NCI-H510A treated with DMSO at 0.1 percent for 48 hours (cell line): ENCODE data around the gene MIA2.
A peak's percentile ranks its signal among the peaks of the same experiment; 100 is the strongest.
"Not testable (repeated sequence)": the region's sequence is repeated elsewhere in the genome, so short reads cannot be mapped to it uniquely, and the experiment has no call there.

Source experiments
- DNase-seq: peaks from one replicate; lab custom pipeline; 2025; lab: John Stamatoyannopoulos, UW

MIA2 gene

DNA sequence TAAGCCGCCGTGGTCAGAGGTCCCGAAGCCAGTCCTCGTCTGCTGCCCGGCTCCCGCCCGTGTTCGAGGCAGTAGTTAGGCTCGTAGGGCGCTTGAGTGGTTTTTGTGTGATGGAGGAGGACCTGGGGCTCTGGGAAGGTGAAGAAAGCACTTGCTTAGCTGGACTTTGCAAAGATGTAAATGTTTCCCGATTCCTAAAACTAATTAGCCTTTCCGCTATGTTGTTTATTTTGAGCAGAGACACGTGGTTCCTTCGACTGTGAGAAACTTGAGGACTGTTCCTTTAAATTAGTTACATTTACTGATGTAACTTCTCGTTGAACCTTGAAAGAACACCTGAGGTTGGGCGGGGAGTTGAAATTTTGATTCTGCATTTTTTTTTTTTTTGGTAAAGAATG, 33.9 kb downstream of the MIA2 start:
- peak; percentile 27 for DNase-seq

DNA sequence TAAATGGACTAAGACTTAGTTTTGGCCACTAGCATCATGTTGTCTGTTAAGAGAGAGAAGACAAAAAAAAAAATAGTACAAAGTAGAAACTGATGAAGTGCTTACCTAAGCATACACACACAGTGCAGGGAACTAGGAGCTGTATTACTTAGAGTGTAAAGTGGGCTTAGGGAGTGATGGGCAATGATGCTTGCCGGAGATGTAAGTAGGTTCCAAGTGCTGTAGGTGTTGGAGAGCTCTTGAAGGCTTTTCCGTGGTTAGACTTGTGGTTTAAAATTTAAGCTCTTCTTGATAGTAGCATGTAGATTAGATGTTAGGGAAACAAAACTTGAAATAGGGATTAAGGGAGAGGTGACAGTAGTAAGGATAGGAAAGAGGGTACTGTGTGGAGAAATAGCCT, 34.7 kb downstream of the MIA2 start:
- peak; percentile 62 for DNase-seq

DNA sequence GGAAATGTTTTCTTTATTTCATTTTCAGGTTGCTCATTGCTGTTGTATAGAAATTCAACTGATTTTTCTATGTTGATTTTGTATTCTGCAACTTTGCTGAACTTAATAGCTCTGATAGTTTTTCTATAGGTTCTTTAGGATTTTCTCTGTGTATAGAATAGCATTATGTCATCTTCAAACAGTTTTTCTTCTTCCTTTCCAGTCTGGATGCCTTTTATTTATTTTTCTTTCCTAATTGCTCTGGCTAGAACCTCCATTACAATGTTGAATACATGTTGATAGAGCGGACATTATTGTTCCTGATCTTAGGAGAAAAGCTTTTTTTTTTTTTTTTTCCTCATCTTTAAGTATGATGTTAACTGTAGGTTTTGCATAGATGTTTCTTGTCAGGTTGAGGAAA, 39.2 kb downstream of the MIA2 start:
- DNase-seq, result no peak

DNA sequence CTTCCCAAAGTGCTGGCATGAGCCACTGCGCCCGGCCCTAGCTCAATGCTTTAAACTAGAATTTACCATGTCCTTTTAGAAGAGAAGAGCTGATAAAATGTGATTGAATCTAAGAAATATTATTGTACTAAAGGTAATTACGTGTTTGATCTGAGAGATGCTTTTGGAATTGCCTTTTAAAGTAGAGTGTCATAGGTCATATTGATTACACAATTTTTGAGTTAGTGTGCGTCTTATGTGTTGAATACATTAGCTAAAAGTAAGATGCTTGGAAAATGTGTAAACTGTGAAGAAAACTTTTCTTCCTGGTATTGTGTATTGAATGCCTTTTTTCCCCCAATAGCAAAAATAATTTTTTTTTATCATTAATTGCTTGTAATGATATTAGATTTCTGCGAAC, 41.7 kb downstream of the MIA2 start:
- DNase-seq, result no peak

DNA sequence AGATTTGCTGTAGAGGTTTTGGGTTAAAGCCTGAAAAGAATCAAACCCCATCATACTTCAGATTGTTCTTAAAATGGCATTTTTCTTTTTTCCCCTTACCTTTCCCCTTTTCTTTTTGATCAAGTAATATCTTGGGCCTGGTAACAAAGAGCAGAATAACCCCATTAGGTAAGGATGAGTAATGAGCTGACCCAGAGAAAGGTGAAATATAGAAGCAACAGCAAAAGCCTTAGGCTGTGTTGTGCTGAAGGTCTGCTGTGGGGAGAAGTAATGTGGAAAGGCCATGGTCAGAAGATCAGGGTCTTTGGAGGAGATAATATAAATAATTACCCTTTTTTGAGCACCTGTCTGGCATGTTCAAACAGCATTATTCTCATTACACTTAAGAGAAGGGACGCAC, 42.3 kb downstream of the MIA2 start:
- DNase-seq, result no peak

DNA sequence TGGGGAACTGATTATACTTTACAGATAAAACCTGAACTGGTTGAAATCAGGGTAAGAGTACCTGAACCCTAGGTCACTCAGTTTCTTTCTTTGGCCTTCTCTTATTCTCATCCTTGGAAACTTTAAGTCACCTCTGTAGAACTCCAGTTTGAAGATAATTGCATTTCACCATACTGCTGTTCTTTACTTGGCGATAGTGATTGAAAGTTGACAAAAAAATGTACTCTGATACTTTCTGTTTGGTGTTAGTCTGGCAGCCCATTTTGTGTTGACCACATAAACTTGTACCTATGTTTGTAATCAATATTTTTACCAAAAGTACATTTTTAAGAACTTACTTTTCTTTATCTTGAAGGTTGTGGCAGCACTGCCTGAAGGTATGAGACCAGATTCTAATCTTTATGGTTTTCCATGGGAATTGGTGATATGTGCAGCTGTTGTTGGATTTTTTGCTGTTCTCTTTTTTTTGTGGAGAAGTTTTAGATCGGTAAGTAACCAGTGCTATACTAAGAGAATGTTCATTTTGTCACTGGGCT, 42.9 kb downstream of the MIA2 start:
- DNase-seq, result no peak

DNA sequence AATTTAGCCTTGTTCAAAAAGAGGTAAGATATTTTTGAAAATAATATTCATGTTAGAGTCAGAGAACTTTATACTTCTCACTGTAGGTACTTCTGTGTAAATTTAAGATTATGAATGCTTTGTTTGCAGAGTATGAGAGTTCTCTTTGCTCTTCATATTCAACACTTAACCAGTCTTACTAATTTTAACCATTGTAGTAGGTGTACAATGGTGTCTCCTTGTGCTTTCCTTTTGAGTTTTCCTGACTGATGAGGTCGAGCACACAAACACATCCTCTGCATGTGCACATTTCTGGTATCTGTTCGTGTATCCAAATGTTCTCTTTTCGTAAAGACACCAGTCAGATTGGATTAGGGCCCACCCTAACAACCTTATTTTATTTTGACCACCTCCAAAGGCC, 45.8 kb downstream of the MIA2 start:
- no peak for DNase-seq

DNA sequence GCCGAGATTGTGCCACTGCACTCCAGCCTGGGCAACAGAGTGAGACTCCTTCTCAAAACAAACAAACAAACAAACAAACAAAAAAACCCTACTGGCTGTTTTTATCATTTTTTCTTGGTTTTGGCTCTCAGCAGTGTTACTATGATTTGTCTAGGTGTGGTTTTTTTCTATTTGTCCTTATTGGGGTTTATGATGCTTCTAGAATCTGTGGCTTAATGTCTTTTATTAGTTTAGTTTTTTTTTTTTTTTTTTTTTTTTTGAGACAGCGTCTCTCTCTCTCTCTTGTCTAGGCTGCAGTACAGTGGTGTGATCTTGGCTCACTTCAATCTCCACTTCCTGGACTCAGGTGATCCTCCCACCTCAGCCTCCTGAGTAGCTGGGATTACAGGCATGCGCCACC, 47.0 kb downstream of the MIA2 start:
- not testable (repeated sequence) for DNase-seq

DNA sequence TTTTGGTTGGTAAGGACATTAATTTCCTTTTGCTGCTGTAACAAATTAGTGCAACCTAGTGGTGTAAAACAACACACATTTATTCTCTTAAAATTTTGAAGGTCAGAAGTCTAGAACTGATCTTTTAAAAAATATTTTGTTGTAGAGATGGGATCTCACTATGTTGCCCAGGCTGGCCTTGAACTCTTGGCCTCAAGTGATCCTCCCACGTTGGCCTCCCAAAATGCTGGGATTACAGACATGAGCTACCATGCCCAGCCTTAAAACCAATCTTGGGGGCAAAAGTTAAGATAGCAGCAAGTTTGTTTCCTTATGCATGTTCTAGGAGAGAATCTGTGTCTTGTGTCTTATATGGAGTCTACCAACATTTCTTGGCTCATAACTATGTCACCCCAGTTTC, 55.8 kb downstream of the MIA2 start:
- no peak for DNase-seq

DNA sequence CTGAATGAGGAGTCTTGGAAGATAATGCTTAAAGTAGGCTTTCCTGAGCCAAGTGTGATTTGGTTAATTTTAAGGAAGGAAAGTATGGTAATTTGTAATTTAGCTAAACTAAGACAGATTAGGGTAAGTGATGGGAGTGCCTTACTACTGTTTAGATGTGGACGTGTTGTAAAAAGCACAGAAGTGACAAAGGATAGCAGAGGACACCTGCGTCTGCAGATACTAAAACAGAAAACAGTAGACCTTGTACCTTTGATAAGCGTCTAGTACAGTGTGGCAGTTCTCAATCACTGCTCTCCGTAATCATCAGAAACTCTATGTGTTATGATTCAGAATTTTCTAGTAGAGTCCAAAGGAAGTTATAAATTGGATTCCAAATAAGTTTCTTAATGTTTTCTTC, 58.0 kb downstream of the MIA2 start:
- no peak for DNase-seq

DNA sequence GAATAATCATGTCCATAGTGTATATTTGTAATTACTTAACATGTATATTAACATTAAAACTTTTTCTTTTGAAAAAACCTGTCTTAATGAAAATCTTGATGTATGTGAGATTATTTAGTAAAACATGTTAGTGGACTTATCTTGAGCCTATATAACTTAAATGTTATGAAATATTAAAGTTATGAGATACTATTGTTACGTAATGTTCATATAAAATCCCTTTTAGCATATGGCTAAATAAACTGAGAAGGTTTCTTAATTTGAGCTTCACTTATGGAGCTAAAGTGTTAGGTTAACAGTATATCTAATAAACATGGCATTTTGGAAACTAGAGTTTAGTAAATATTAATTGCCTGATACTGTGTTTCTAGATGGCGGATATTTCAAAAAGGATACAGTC, 59.9 kb downstream of the MIA2 start:
- no peak for DNase-seq

DNA sequence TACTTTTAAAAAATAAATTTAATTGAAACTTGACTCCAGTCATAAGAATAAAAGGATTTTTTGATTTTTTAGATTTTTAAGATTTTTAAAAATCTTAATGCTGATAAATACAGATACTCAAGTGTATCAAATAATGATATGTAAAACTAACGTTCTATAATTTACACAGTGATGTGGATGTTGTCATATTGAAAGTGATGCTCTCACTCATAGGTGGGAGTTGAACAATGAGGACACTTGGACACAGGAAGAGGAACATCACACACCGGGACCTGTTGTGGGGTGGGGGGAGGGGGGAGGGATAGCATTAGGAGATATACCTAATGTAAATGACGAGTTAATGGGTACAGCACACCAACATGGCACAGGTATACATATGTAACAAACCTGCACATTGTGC, 66.7 kb downstream of the MIA2 start:
- DNase-seq, result not testable (repeated sequence)

DNA sequence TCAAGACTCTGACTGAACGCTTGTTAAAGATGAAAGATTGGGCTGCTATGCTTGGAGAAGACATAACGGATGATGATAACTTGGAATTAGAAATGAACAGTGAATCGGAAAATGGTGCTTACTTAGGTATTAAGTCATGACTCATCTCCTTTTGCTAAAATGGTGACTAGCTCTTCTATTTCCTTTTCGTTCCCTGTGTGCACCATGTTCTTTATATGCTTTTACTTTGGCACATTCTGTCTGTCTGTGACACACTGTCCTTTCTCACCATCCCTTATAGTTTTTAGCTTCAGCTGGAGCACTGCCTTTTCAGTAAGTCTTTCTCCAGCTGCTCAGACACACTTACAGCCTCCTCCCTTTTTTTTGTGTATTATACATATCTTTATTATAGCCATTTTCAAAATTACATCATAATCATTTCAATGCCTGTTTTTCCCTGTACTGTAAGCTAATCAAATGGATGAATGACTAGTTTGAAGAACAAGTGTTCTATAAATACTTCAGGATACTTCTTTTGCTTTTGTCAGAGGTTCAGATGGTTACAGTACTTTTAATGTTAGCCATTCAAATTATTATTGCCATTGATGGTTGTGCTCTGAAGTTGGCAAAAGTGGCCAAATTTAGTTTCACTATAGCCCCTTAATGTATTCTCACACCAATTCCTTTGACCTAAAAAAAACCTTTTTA, 68.6 kb downstream of the MIA2 start:
- DNase-seq, result no peak

DNA sequence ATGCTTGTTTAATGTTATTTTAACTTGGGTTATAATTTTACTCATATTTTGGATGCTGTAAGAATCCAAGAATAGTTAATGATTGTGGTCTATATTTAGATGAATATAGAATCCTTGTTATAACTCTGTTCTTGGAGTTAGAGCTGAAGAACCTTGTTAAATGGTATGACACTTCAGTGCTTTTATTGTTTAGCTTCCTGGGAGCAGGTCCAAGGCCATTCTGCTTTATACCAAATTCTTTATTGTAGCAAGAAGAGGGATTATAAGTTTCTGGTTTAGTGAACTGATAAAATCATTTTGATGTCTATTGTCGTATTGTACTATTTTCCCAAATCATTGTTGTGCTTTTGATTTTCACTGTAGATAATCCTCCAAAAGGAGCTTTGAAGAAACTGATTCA, 69.4 kb downstream of the MIA2 start:
- DNase-seq, result no peak

DNA sequence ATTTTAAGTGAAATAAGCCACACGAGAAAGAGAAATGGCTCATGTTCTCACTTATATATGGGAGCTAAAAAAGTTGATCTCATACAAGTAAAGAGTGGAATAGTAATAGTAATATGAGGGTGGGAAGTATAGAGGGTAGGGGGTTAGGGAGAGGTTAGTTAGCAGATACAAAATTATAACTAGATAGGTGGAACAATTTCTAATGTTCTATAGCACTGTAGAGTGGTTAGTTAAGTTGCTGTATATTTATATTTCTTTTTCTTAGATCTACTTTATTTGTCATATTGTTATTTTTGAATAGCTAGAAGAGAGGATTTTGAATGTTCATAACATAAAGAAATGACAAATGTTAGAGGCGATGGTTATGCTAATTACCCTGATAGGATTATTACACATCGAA, 74.1 kb downstream of the MIA2 start:
- DNase-seq, result no peak

DNA sequence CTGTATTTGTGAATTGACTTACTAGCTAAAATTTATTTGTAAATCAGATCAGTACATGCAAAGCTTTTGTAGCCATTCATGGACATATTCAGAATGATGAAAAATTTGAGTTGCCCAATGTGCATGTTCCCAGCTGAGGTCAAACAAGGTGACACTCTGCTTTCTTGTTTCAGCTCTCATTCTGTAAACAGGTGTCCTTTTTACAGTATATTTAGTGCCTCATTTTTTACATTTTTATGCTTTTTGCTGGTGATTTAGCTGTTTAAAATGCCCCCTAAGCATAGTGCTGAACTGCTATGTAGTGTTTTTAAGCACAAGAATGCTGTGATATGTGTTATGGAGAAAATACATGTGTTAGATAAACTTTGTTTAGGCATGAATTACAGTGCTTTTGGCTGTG, 76.3 kb downstream of the MIA2 start:
- DNase-seq, result no peak

DNA sequence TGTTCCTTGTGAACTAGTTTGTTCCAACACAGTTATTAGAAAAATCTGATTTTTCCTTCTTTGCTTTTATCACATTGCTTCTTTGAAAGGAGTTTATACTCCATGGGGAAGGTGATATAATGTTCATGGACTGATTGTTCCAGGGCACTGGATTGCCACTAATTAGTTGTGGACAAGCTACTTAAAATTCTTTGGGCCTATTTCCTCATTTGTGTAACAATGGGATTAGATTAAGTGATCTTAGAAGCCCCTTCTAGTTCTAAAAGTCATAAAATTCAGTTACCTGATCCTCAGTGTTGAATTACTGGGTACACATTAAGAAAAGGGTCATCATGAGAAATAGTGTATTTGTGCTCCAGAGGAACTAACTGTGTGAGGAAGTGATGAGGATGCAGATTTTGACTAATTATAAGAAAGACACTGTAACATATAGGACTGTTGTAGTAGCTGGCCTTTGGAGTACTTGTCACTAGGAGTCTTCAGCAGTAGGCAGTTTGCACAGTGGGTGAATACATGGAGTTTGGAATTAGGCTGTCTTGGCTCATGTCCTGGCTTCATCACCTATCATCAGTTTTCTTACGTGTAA, 82.2 kb downstream of the MIA2 start:
- DNase-seq, result no peak

DNA sequence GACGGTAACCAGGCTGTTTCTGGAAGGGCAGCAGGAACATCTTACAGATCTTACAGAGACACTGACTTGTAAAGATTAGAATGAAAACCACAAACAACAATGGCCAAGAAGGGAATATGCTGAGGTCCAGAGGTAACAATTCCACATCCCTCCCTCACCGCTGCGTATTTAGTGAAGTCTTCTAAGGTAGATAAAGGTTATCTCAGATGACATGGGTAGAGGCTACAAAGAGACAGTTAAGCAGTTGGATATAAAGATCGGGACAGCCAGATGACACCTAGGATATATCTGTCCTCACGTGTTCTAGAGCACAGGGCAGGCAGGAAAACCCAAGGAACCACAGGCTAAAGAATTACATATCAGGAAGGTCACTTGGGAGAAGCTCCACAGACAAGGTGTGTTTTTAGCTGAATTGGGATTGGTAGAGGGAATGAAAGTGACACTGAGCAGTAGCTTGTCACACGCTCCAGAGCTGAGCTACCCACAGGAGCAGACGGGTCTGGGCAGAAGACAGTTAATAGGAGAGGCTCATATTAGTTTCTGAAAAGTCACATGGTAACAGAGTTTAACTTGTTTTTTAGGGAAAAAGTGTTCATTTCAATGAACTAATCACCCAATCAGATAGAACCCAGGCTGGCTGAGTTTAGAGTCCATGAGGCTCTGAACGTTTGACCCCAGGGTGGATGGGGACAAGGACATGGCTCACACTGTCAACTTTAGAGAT, 83.3 kb downstream of the MIA2 start:
- no peak for DNase-seq

DNA sequence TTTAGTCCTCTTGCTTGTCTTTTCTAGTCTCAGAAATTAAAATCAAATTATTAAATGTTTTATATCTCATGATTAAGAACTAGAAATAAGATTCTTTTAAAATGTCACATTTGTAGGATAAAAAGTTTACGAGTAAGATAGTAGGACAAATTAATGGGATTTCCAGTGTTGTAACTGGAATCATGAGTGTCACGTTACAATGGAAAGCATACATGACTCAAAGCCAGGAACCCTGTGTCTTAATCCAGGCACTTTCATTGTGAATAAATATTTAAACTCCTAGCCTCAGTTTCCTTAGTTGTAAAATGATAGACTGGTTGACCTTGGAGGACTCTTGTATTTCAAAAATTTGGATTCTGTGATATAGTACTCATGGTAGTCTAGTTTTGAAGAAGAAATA, 84.9 kb downstream of the MIA2 start:
- no peak for DNase-seq

DNA sequence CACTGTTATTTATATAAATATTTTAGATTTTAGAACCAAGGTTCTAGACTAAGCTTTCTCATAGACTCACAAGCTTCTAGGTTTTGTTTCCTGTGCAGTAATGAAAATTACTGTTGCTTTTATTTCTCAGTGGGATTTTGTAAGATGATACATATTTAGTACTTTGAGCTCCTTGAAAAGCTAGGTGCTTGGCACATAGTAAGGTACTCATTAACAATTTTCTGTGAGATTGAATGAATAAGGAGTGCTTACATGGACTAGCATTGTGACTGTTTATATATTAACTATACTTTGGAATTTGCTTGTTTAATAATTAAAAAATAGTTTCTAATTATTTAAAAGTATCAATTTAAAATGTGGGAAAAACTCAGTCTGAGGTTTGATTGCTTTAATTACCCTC, 85.7 kb downstream of the MIA2 start:
- no peak for DNase-seq

DNA sequence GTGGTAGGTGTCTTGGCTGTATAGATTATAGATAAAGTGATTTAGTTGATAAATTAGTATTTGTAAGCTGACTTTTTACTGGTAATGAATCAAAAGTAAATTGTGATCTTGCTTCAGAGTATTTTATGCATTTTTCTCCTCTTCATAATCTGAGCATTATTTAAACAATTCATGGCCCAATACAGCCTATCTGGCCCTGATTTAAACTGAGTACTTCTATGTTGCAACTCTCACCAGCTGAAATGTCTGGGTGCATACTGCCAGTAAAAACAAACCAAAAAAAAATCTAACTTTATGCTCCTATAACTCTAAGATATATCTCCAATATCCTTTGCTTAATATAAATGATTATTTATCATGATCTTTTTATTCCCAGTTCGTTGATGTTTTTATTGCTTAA, 86.6 kb downstream of the MIA2 start:
- DNase-seq, result no peak

DNA sequence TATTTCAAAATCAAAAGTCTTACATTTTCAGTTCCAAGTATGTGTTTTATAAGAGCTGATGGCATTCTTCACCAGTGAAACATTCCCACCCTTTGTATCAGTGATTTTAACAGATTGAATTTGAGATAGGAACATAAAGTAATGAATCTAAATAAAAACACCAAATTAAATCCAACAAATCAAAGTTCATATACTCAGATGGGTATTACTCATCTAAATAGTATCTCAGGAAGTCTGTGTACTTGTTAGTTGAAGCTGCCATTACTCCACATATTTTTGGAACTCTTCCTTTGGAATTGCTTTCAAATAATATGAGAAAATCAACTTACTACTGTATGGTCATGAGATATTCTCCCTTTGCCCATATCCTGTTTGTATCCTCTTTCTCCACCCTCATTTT, 89.1 kb downstream of the MIA2 start:
- no peak for DNase-seq

DNA sequence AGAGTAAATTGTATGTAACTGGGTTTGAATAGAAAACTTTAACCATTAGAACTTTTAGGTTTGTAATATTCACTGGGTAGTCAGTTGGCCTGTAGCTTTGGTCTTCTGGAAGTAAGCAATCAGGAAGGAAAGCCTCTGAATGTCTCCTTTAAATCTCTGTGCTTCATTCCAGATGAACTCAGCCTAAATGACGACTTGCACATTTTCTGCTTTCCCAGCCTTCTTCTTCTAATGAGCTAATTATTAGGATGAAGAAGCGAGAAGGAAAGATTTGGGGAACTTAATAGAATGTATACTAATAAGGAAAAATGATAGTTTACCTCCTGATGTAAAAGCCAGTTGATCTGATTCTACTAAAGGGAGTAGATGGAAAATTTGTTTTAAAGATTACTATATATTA, 90.4 kb downstream of the MIA2 start:
- DNase-seq, result no peak
